Smooth muscle cell (in vitro differentiated cells): ENCODE measurements around the gene WTAP. TPM values are rescaled to one million over a fixed set of nuclear protein-coding genes. Genes with fewer than 3 reads are reported as not detected.

Experiments
- DNase-seq: peaks from one replicate; lab custom pipeline; 2025; ENCODE audit not compliant: unreplicated experiment; lab: John Stamatoyannopoulos, UW
- H2AFZ ChIP-seq: fragments of 200-600 bp; sonication (generic); 2 replicates; pipeline ENCODE4 v1.6.0; 2016; ENCODE audit warnings: antibody characterized with exemption, low read depth, mild to moderate bottlenecking
- H3F3A ChIP-seq: fragments of 200-600 bp; sonication (generic); 2 replicates; pipeline ENCODE4 v1.6.0; 2017; ENCODE audit warnings: antibody characterized with exemption, low read depth
- H3K27ac ChIP-seq: fragments of 200-600 bp; sonication (generic); 2 replicates; pipeline ENCODE4 v1.5.1; 2016; ENCODE audit warnings: low read depth, mild to moderate bottlenecking
- H3K27me3 ChIP-seq: fragments of 200-600 bp; sonication (generic); 2 replicates; pipeline ENCODE4 v1.6.1; 2016; ENCODE audit warnings: low read depth, mild to moderate bottlenecking
- H3K36me3 ChIP-seq: fragments of 200-600 bp; sonication (generic); 2 replicates; pipeline ENCODE4 v1.5.1; 2016; ENCODE audit warnings: low read depth
- H3K4me1 ChIP-seq: fragments of 200-600 bp; sonication (generic); 2 replicates; pipeline ENCODE4 v1.5.1; 2016; ENCODE audit warnings: low read depth
- H3K4me2 ChIP-seq: fragments of 200-600 bp; sonication (generic); 2 replicates; pipeline ENCODE4 v1.6.0; 2016; ENCODE audit warnings: mild to moderate bottlenecking
- H3K4me3 ChIP-seq: fragments of 200-600 bp; sonication (generic); 2 replicates; pipeline ENCODE4 v1.5.1; 2016; ENCODE audit warnings: mild to moderate bottlenecking
- H3K79me2 ChIP-seq: fragments of 200-600 bp; sonication (generic); 2 replicates; pipeline ENCODE4 v1.6.0; 2016; ENCODE audit warnings: low read depth, mild to moderate bottlenecking
- H3K9ac ChIP-seq: fragments of 200-600 bp; sonication (generic); 2 replicates; pipeline ENCODE4 v1.6.0; 2016; ENCODE audit warnings: low read depth
- H3K9me3 ChIP-seq: fragments of 200-600 bp; sonication (generic); replicated peaks from 2 replicates; pipeline ENCODE4 v1.5.1; 2016; ENCODE audit warnings: low read depth
- H4K20me1 ChIP-seq: fragments of 200-600 bp; sonication (generic); 2 replicates; pipeline ENCODE4 v1.6.0; 2016; ENCODE audit warnings: low read depth
- CTCF ChIP-seq: fragments of 200-600 bp; sonication (generic); IDR thresholded peaks from 2 replicates; pipeline ENCODE4 v1.5.1; 2017; ENCODE audit warnings: borderline replicate concordance, mild to moderate bottlenecking, antibody characterized with exemption; ENCODE audit not compliant: insufficient read depth, poor library complexity, severe bottlenecking
- WGBS: methylation state at CpG from one replicate; pipeline ENCODE4 v1.1.7; 2016; ENCODE audit warnings: low lambda C conversion rate; 5-methylcytosine and 5-hydroxymethylcytosine counted together
- polyA plus RNA-seq: library from polyadenylated mRNA; unstranded; fragments of >200 nt; fragmentation: Nextera tagmentation; extraction: Ambion mirVana; gene quantifications from 2 replicates; pipeline ENCODE4 v1.2.1, GENCODE V29; 2016
- total RNA-seq: library from RNA; depleted of rRNA; stranded (reverse); fragments of >200 nt; gene quantifications from 2 replicates; pipeline ENCODE4 v1.2.3, GENCODE V29; 2014

WTAP gene
- total and polyA plus RNA-seq, 2 experiments from 2014 or later, result 39.4 to 90.2 TPM

GRCh38 chr6:159691133-159691962 is 36.0 kb upstream of the WTAP start:
- peak overlapping the region; percentile 51 for H2AFZ ChIP-seq
- peak; percentile 69 for TF ChIP-seq CTCF
- no peaks in the 10 kb centered on the region for H3K27me3 ChIP-seq
- H3K9ac ChIP-seq, result peak overlapping the region; percentile 27
- H4K20me1 ChIP-seq, result peaks cover 9% of the 10 kb centered on the region
- H3K36me3 ChIP-seq, result no peaks in the 10 kb centered on the region
- peaks cover 26% of the 10 kb centered on the region for H3K79me2 ChIP-seq
- H3K4me2 ChIP-seq, result peak overlapping the region; percentile 95
- peaks cover 3% of the 10 kb centered on the region for H3F3A ChIP-seq
- no peaks in the 10 kb centered on the region for H3K9me3 ChIP-seq
- peak overlapping the region; percentile 69 for H3K27ac ChIP-seq
- peak overlapping the region; percentile 97 for H3K4me3 ChIP-seq
- whole genome bisulfite sequencing, result 47% methylated on average over 11 of the region's 11 CpGs
- no peak for DNase-seq
- H3K4me1 ChIP-seq, result peaks cover 21% of the 10 kb centered on the region

- Histone ChIP-seq H3K36me3 (no peaks in the 10 kb centered on the region), H3K79me2 (peaks cover 26% of the 10 kb centered on the region), H3K9me3 (no peaks in the 10 kb centered on the region), H3K4me2 (peak overlapping the region; percentile 95), H2AFZ (no peak overlapping the region), H3K27me3 (no peaks in the 10 kb centered on the region), H3F3A (peaks cover 3% of the 10 kb centered on the region), H3K4me1 (peaks cover 21% of the 10 kb centered on the region), H4K20me1 (peaks cover 9% of the 10 kb centered on the region), H3K4me3 (peak overlapping the region; percentile 97), H3K9ac (peak overlapping the region; percentile 87), H3K27ac (peak overlapping the region; percentile 51)
- no peak for DNase-seq
- TF ChIP-seq CTCF, result no peak
- WGBS, result 58% methylated on average over 7 of the region's 7 CpGs
These were observed 35.4 kb upstream of the WTAP start for GRCh38 chr6:159691963-159692287.

GRCh38 chr6:159692303-159693127 is 34.8 kb upstream of the WTAP start:
- H3K9me3 ChIP-seq, result no peaks in the 10 kb centered on the region
- peak overlapping the region; percentile 11 for H2AFZ ChIP-seq
- peaks cover 3% of the 10 kb centered on the region for H3F3A ChIP-seq
- peaks cover 9% of the 10 kb centered on the region for H4K20me1 ChIP-seq
- no peak for DNase-seq
- no peaks in the 10 kb centered on the region for H3K27me3 ChIP-seq
- 3% methylated on average over 64 of the region's 66 CpGs for WGBS
- peak overlapping the region; percentile 51 for H3K27ac ChIP-seq
- TF ChIP-seq CTCF, result no peak
- H3K4me3 ChIP-seq, result peak overlapping the region; percentile 97
- no peaks in the 10 kb centered on the region for H3K36me3 ChIP-seq
- peaks cover 26% of the 10 kb centered on the region for H3K79me2 ChIP-seq
- H3K9ac ChIP-seq, result peak overlapping the region; percentile 87
- H3K4me1 ChIP-seq, result peaks cover 21% of the 10 kb centered on the region
- H3K4me2 ChIP-seq, result peak overlapping the region; percentile 95
